Measurements from ENCODE around the gene PEX14. TPM values are rescaled to one million over a fixed set of nuclear protein-coding genes. Genes with fewer than 3 reads are reported as not detected.

PEX14 gene
- total RNA-seq, 1 donor from 2014 or later, result 17.4 TPM

DNA sequence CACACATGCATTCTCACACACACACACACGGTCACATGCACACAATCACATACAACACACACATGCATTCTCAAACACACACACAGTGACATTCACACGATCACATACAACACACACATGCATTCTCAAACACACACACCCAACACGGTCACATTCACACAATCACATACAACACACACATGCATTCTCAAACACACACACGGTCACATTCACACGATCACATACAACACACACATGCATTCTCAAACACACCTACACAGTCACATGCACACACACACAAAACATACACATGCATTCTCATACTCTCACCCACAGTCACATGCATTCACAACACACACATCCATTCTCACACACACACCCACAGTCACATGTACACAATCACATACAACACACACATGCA, 186.7 kb downstream of the PEX14 start:
- Mint-ChIP-seq H3K36me3 (ENCODE audit: low read depth) (no peaks in the 10 kb centered on the region), H3K27ac (ENCODE audit: unreplicated experiment) (no peak overlapping the region), H3K9me3 (ENCODE audit: low read depth) (no peaks in the 10 kb centered on the region), H3K27me3 (ENCODE audit: low read depth) (no peaks in the 10 kb centered on the region), H3K4me1 (ENCODE audit: low read depth) (peaks cover 5% of the 10 kb centered on the region), H3K4me3 (ENCODE audit: unreplicated experiment) (no peak overlapping the region)
- DNase-seq (ENCODE audit: low spot score), result no peak
- TF ChIP-seq CTCF (IDR thresholded peaks at IDR 0.05), result no peak

DNA sequence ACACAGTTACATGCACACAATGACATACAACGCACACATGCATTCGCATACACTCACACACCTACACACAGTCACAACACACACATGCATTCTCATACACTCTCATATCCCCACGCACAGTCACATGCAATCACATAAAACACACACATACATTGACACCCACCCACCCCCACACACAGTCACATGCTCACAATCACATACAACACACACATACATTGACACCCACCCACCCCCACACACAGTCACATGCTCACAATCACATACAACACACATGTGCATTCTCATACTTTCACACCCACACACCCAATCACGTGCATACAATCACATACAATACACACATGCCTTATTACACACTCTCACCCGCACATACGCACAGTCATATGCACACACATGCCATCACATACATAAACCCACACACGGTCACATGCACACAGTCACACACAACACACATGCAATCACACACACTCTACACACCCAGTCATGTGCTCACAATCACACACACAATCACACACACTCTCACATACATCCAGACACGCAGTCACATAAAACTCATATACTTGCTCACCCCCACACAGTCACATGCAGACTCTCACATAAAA, 187.4 kb downstream of the PEX14 start:
- TF ChIP-seq CTCF (IDR thresholded peaks at IDR 0.05), result no peak
- H3K4me1 Mint-ChIP-seq (ENCODE audit: low read depth), result peaks cover 5% of the 10 kb centered on the region
- DNase-seq (ENCODE audit: low spot score), result no peak
- H3K27me3 Mint-ChIP-seq (ENCODE audit: low read depth), result no peaks in the 10 kb centered on the region
- no peak overlapping the region for H3K27ac Mint-ChIP-seq (ENCODE audit: unreplicated experiment)
- no peak overlapping the region for H3K4me3 Mint-ChIP-seq (ENCODE audit: unreplicated experiment)
- H3K9me3 Mint-ChIP-seq (ENCODE audit: low read depth), result no peaks in the 10 kb centered on the region
- H3K36me3 Mint-ChIP-seq (ENCODE audit: low read depth), result no peaks in the 10 kb centered on the region

DNA sequence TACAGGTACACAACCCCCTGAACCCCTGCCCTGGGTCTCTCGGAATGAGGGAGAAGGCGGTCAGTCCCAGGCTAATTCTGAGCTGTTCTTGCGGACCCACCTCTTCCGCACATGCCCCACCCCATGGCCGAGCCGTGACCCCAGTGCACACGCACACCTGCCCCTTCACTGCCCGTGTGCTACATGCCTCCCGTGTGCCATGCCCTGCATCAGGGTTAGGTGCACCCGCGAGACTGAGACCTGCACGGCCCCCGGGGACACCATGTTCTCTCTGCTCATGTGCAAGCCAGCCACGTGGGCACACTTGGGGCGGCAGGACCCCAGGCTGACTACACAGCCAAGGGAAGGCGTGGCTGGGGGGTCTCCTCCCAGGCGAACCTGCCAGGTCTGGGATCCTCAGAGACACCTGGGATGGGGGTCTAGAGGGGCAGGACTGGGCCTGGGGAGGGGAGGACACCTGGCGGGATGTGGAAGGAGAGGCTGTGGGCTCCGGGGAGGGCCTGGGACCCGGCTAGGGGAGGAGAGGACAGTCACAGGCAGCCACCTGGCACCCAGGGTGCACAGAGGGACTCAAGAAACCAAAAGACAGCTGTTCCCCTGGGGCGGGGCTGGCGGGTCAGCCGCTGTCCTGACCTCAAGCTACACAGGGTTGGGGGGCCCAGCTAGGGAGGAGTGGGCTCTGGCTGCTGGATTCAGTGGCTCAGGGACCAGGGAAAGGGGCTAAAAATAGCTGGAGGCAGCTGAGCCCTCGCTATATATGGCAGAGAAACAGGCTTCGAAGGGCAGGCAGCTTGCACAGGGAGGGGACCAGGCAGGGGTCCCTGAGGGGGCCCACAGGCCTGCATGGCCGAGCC, 188.3 kb downstream of the PEX14 start:
- Mint-ChIP-seq H3K4me3 (ENCODE audit: unreplicated experiment) (no peak overlapping the region), H3K27me3 (ENCODE audit: low read depth) (no peaks in the 10 kb centered on the region), H3K9me3 (ENCODE audit: low read depth) (no peaks in the 10 kb centered on the region), H3K4me1 (ENCODE audit: low read depth) (peaks cover 5% of the 10 kb centered on the region), H3K36me3 (ENCODE audit: low read depth) (no peaks in the 10 kb centered on the region), H3K27ac (ENCODE audit: unreplicated experiment) (no peak overlapping the region)
- TF ChIP-seq CTCF (IDR thresholded peaks at IDR 0.05), result no peak
- DNase-seq (ENCODE audit: low spot score), result no peak

GRCh38 chr1:10663678-10664035, 188.9 kb downstream of the PEX14 start:
- no peaks in the 10 kb centered on the region for H3K9me3 Mint-ChIP-seq (ENCODE audit: low read depth)
- DNase-seq (ENCODE audit: low spot score), result no peak
- H3K27me3 Mint-ChIP-seq (ENCODE audit: low read depth), result no peaks in the 10 kb centered on the region
- H3K4me1 Mint-ChIP-seq (ENCODE audit: low read depth), result peaks cover 5% of the 10 kb centered on the region
- TF ChIP-seq CTCF (IDR thresholded peaks at IDR 0.05), result no peak
- H3K36me3 Mint-ChIP-seq (ENCODE audit: low read depth), result no peaks in the 10 kb centered on the region
- no peak overlapping the region for H3K4me3 Mint-ChIP-seq (ENCODE audit: unreplicated experiment)
- H3K27ac Mint-ChIP-seq (ENCODE audit: unreplicated experiment), result no peak overlapping the region

- no peak for TF ChIP-seq CTCF (IDR thresholded peaks at IDR 0.05)
- H3K36me3 Mint-ChIP-seq (ENCODE audit: low read depth), result no peaks in the 10 kb centered on the region
- H3K4me3 Mint-ChIP-seq (ENCODE audit: unreplicated experiment), result no peak overlapping the region
- H3K9me3 Mint-ChIP-seq (ENCODE audit: low read depth), result no peaks in the 10 kb centered on the region
- H3K27me3 Mint-ChIP-seq (ENCODE audit: low read depth), result no peaks in the 10 kb centered on the region
- DNase-seq (ENCODE audit: low spot score), result no peak
- H3K4me1 Mint-ChIP-seq (ENCODE audit: low read depth), result peaks cover 5% of the 10 kb centered on the region
- H3K27ac Mint-ChIP-seq (ENCODE audit: unreplicated experiment), result no peak overlapping the region
Observed at GRCh38 chr1:10664251-10664650, 189.5 kb downstream of the PEX14 start.

Measured in chondrocyte (in vitro differentiated cells).